GM12892 (cell line): Measurements from ENCODE around the gene PSAPL1.

Source experiments
- POLR2A ChIP-seq: IDR thresholded peaks from 2 replicates; pipeline ENCODE4 v1.6.1; 2011; ENCODE audit warnings: low read depth, low read length, control low read depth
- POLR2AphosphoS5 ChIP-seq: IDR thresholded peaks from 2 replicates; pipeline ENCODE4 v1.6.1; 2011; ENCODE audit warnings: low read depth, low read length, control low read depth
- TAF1 ChIP-seq: IDR thresholded peaks from 2 replicates; pipeline ENCODE4 v1.6.1; 2011; ENCODE audit warnings: low read depth, mild to moderate bottlenecking, control low read depth, low read length, borderline replicate concordance

- TF ChIP-seq POLR2AphosphoS5 (no peak), POLR2A (no peak), TAF1 (no peak)
Observed at GRCh38 chr4:7396186-7396910, 38.4 kb downstream of the PSAPL1 start.
